ENCODE data around the gene C9orf85. TPM values are rescaled to one million over a fixed set of nuclear protein-coding genes. Genes with fewer than 3 reads are reported as not detected.

The C9orf85 gene
- total RNA-seq, 1 experiment from 2014 or later, result 14.4 TPM

DNA sequence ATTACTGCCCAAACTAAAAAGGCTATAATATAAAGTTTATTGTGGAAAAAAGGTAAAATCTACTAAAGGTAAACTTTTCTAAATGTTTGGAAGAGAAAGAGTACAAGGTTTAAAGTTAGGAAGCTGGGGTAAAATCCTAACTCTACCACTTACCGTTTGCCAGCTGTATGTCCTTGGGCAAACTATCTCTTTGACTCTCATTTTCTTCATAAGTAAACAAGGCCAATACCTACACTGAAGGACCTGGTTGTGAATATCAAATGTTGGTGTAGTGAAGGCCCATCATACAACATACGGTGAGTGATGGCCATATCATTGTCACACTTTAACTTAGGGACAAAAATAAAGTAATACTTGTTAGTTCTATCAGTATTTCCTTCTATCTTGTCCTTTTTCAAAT is 35.3 kb upstream of the C9orf85 start:
- H2BK5ac ChIP-seq (ENCODE audit: insufficient read length, low read length), result no peak overlapping the region
- no peak overlapping the region for H3K14ac ChIP-seq (ENCODE audit: insufficient read depth, low read length)
- H2AFZ ChIP-seq (ENCODE audit: low read length), result no peak overlapping the region
- Mint-ChIP-seq H3K27me3 (ENCODE audit: low read depth) (no peaks in the 10 kb centered on the region), H3K36me3 (ENCODE audit: insufficient read depth in 1 of 3, low read depth in 3 of 3) (peaks cover 21 to 30% (median 22%) of the 10 kb centered on the region in 3 experiments), H3K4me3 (no peak overlapping the region), H3K27ac (no peak overlapping the region), H3K9me3 (peaks cover 5 to 15% of the 10 kb centered on the region in 2 experiments; a peak in 4 of 5 replicates), H3K4me1 (peaks cover 24 to 26% of the 10 kb centered on the region in 2 experiments)
- H2BK12ac ChIP-seq (ENCODE audit: insufficient read length, low read depth, low read length), result no peak overlapping the region
- H3K4ac ChIP-seq (ENCODE audit: low read depth, low read length), result no peak overlapping the region
- no peaks in the 10 kb centered on the region; the same call in 1 of the 2 replicates for H3K4me1 ChIP-seq (ENCODE audit: insufficient read depth, low read length)
- H4K5ac ChIP-seq (ENCODE audit: insufficient read length, low read depth, low read length), result no peak overlapping the region
- H3K56ac ChIP-seq (ENCODE audit: insufficient read length, low read depth, low read length), result no peak overlapping the region
- peaks cover 40% of the 10 kb centered on the region for H3K79me2 ChIP-seq (ENCODE audit: insufficient read depth, low read length)
- no peak overlapping the region for H4K8ac ChIP-seq (replicated peaks; ENCODE audit: insufficient read length, low read depth, low read length)
- no peaks in the 10 kb centered on the region for H3K9me3 ChIP-seq (ENCODE audit: control insufficient read depth, low read depth, low read length)
- no peak overlapping the region for H3K18ac ChIP-seq (ENCODE audit: insufficient read length, low read depth, low read length)
- no peak overlapping the region for H2BK15ac ChIP-seq (ENCODE audit: low read depth, low read length)
- H2BK20ac ChIP-seq (ENCODE audit: low read depth, low read length, poor library complexity, severe bottlenecking), result no peak overlapping the region
- DNase-seq, result no peak
- peaks cover 3% of the 10 kb centered on the region for H3K79me1 ChIP-seq (ENCODE audit: insufficient read depth, low read depth, low read length, poor library complexity, severe bottlenecking)
- no peaks in the 10 kb centered on the region for H4K20me1 ChIP-seq (ENCODE audit: control insufficient read depth, insufficient read depth, insufficient read length)
- no peaks in the 10 kb centered on the region for H3K23me2 ChIP-seq (ENCODE audit: insufficient read length, low read depth, low read length, poor library complexity, severe bottlenecking)
- WGBS (ENCODE audit: extremely low coverage, insufficient read length, low lambda C conversion rate), result no CpG with 5 or more reads among the region's 2 CpGs
- no peak overlapping the region for H3K27ac ChIP-seq (ENCODE audit: insufficient read length, low read depth, low read length)
- no peak overlapping the region for H3K9ac ChIP-seq (ENCODE audit: extremely low read depth, insufficient read length, low read length)
- no peak overlapping the region for H4K91ac ChIP-seq (ENCODE audit: insufficient read length, low read depth, low read length)
- H3K4me2 ChIP-seq (ENCODE audit: insufficient read depth, insufficient read length, low read length), result no peak overlapping the region
- no peaks in the 10 kb centered on the region for H3K27me3 ChIP-seq (ENCODE audit: insufficient read depth, low read length)
- no peak overlapping the region for H2BK120ac ChIP-seq (ENCODE audit: low read depth, low read length, poor library complexity, severe bottlenecking)
- TF ChIP-seq, protein P1, sequence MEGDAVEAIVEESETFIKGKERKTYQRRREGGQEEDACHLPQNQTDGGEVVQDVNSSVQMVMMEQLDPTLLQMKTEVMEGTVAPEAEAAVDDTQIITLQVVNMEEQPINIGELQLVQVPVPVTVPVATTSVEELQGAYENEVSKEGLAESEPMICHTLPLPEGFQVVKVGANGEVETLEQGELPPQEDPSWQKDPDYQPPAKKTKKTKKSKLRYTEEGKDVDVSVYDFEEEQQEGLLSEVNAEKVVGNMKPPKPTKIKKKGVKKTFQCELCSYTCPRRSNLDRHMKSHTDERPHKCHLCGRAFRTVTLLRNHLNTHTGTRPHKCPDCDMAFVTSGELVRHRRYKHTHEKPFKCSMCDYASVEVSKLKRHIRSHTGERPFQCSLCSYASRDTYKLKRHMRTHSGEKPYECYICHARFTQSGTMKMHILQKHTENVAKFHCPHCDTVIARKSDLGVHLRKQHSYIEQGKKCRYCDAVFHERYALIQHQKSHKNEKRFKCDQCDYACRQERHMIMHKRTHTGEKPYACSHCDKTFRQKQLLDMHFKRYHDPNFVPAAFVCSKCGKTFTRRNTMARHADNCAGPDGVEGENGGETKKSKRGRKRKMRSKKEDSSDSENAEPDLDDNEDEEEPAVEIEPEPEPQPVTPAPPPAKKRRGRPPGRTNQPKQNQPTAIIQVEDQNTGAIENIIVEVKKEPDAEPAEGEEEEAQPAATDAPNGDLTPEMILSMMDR (conservative IDR thresholded peaks at IDR 0.05), result no peak
- H3K23ac ChIP-seq (ENCODE audit: insufficient read length, low read depth, low read length), result no peak overlapping the region
- H3T11ph ChIP-seq (ENCODE audit: low read length), result no peak overlapping the region
- H2AK5ac ChIP-seq (ENCODE audit: insufficient read length, low read length), result no peak overlapping the region

Data from H9 (cell line).